Right lobe of liver (tissue), 4 donors: Measurements from ENCODE around the gene MCM3AP.

Source experiments
- POLR2A ChIP-seq: fragments of 450-650 bp; IDR thresholded peaks from one replicate; pipeline ENCODE4 v1.6.1; 2017; ENCODE audit warnings: antibody characterized with exemption, mild to moderate bottlenecking
- TF ChIP-seq, protein P1 (sequence below), 4 donors: fragments of 200-600 bp in 3 of 4; fragments of 450-650 bp in 1 of 4; IDR thresholded peaks; one replicate each; pipeline versions ENCODE4 v1.5.1 to v1.8.0; 2016 to 2022; ENCODE audit warnings: antibody characterized with exemption in 4 of 4, mild to moderate bottlenecking in 2 of 4
- donor health status: DM: no; HTN: no; CAD: no.
- donor health status: DM: no; HTN: no; CAD: no.
- donor health status: DM: no; HTN: yes; CAD: no.

GRCh38 chr21:46247699-46248421, 37.6 kb downstream of the MCM3AP start:
- TF ChIP-seq, protein P1, sequence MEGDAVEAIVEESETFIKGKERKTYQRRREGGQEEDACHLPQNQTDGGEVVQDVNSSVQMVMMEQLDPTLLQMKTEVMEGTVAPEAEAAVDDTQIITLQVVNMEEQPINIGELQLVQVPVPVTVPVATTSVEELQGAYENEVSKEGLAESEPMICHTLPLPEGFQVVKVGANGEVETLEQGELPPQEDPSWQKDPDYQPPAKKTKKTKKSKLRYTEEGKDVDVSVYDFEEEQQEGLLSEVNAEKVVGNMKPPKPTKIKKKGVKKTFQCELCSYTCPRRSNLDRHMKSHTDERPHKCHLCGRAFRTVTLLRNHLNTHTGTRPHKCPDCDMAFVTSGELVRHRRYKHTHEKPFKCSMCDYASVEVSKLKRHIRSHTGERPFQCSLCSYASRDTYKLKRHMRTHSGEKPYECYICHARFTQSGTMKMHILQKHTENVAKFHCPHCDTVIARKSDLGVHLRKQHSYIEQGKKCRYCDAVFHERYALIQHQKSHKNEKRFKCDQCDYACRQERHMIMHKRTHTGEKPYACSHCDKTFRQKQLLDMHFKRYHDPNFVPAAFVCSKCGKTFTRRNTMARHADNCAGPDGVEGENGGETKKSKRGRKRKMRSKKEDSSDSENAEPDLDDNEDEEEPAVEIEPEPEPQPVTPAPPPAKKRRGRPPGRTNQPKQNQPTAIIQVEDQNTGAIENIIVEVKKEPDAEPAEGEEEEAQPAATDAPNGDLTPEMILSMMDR (IDR thresholded peaks at IDR 0.05) = no peak
- no peak for TF ChIP-seq POLR2A
